Ammon's horn (tissue), 1 donor: Measurements from ENCODE around the gene CD109.

Experiments used
- DNase-seq: peaks from one replicate; pipeline ENCODE4 v3.0.0-alpha.2; 2016; ENCODE audit warnings: low spot score

Gene CD109

GRCh38 chr6:73858376-73858775, 162.4 kb downstream of the CD109 start:
- no peak for DNase-seq

GRCh38 chr6:73860303-73860702, 164.3 kb downstream of the CD109 start:
- no peak for DNase-seq

- DNase-seq = no peak
Measured at GRCh38 chr6:73866305-73866704, 170.3 kb downstream of the CD109 start.

GRCh38 chr6:73867411-73867810, 171.4 kb downstream of the CD109 start:
- no peak for DNase-seq

- DNase-seq = no peak
Measured at GRCh38 chr6:73870907-73871306, 174.9 kb downstream of the CD109 start.

- DNase-seq = no peak
Measured at GRCh38 chr6:73873081-73873480, 177.1 kb downstream of the CD109 start.
